GM23338 (cell line): Measurements from ENCODE around the gene RUNX1. TPM values are rescaled to one million over a fixed set of nuclear protein-coding genes. Genes with fewer than 3 reads are reported as not detected.
A peak's percentile ranks its signal among the peaks of the same experiment; 100 is the strongest.

Experiments
- ATAC-seq: fragments of 200-7000 bp; cut with Tn5 transposase; 3 replicates; pipeline ENCODE4 v1.9.1; 2020
- DNase-seq: peaks from one replicate; pipeline ENCODE4 v3.0.0-alpha.2; 2015; ENCODE audit warnings: low spot score
- H2AFZ ChIP-seq: fragments of 200-600 bp; sonication (generic); 2 replicates; pipeline ENCODE4 v1.8.0; 2016; ENCODE audit warnings: antibody characterized with exemption, mild to moderate bottlenecking, moderate library complexity
- H3F3A ChIP-seq: fragments of 200-600 bp; sonication (generic); replicated peaks from 2 replicates; pipeline ENCODE4 v1.8.0; 2017; ENCODE audit warnings: antibody characterized with exemption, mixed run types, low read depth
- H3K27ac ChIP-seq: fragments of 200-600 bp; sonication (generic); 2 replicates; pipeline ENCODE4 v1.6.1; 2016; ENCODE audit warnings: low read depth
- H3K27me3 ChIP-seq: fragments of 200-600 bp; sonication (generic); 2 replicates; pipeline ENCODE4 v1.8.0; 2016; ENCODE audit warnings: mild to moderate bottlenecking, mixed run types, moderate library complexity; ENCODE audit not compliant: insufficient read depth
- H3K36me3 ChIP-seq: fragments of 200-600 bp; sonication (generic); 2 replicates; pipeline ENCODE4 v1.8.0; 2016; ENCODE audit warnings: mild to moderate bottlenecking; ENCODE audit not compliant: insufficient read depth
- H3K4me1 ChIP-seq: fragments of 200-600 bp; sonication (generic); 2 replicates; pipeline ENCODE4 v1.8.0; 2016; ENCODE audit warnings: mild to moderate bottlenecking, moderate library complexity; ENCODE audit not compliant: insufficient read depth
- H3K4me2 ChIP-seq: fragments of 200-600 bp; sonication (generic); 2 replicates; pipeline ENCODE4 v1.7.1; 2017; ENCODE audit warnings: mixed run types
- H3K4me3 ChIP-seq: fragments of 200-600 bp; sonication (generic); 2 replicates; pipeline ENCODE4 v1.6.1; 2016; ENCODE audit warnings: mixed run types
- H3K79me2 ChIP-seq: fragments of 200-600 bp; sonication (generic); replicated peaks from 2 replicates; pipeline ENCODE4 v1.8.0; 2017; ENCODE audit warnings: mild to moderate bottlenecking; ENCODE audit not compliant: insufficient read depth
- H3K9me2 ChIP-seq: fragments of 200-600 bp; sonication (generic); 2 replicates; pipeline ENCODE4 v1.8.0; 2017; ENCODE audit not compliant: insufficient read depth
- H4K20me1 ChIP-seq: fragments of 200-600 bp; sonication (generic); replicated peaks from 2 replicates; pipeline ENCODE4 v1.8.0; 2017; ENCODE audit warnings: mild to moderate bottlenecking; ENCODE audit not compliant: insufficient read depth
- H3K27ac Mint-ChIP-seq: 2 replicates; pipeline ENCODE4 v1.8.0; 2020; ENCODE audit warnings: inconsistent platforms, mild to moderate bottlenecking, moderate library complexity, mixed read lengths
- H3K27me3 Mint-ChIP-seq: 3 replicates; pipeline ENCODE4 v1.8.0; 2022; ENCODE audit warnings: low read depth, mild to moderate bottlenecking, moderate library complexity, mixed read lengths, inconsistent platforms; ENCODE audit not compliant: insufficient read depth, poor library complexity
- H3K36me3 Mint-ChIP-seq: 3 replicates; pipeline ENCODE4 v1.8.0; 2021; ENCODE audit warnings: low read depth, mild to moderate bottlenecking, inconsistent platforms, moderate library complexity, mixed read lengths
- H3K4me1 Mint-ChIP-seq: 3 replicates; pipeline ENCODE4 v1.8.0; 2020; ENCODE audit warnings: mild to moderate bottlenecking, inconsistent platforms, mixed read lengths
- H3K4me3 Mint-ChIP-seq: 3 replicates; pipeline ENCODE4 v1.8.0; 2021; ENCODE audit warnings: moderate library complexity, mild to moderate bottlenecking, inconsistent platforms, mixed read lengths
- H3K9me3 Mint-ChIP-seq: 3 replicates; pipeline ENCODE4 v1.8.0; 2020; ENCODE audit warnings: moderate library complexity, mild to moderate bottlenecking, inconsistent platforms, mixed read lengths
- CREB1 ChIP-seq: fragments of 250-450 bp; sonication (Bioruptor Pico); IDR thresholded peaks from 2 replicates; pipeline ENCODE4 v1.5.0; 2020; ENCODE audit warnings: low read depth, mild to moderate bottlenecking, moderate library complexity
- CTCF ChIP-seq, 2 experiments: fragments of 200-600 bp in 1 of 2; sonication (generic) in 1 of 2; conservative IDR thresholded peaks; 2 replicates each; pipeline versions ENCODE4 v1.5.1 to v1.6.1; 2016 to 2017; ENCODE audit warnings: antibody characterized with exemption in 2 of 2, low read depth in 2 of 2, mild to moderate bottlenecking in 2 of 2, moderate library complexity in 1 of 2
- ETS1 ChIP-seq: IDR thresholded peaks from 2 replicates; pipeline ENCODE4 v1.6.1; 2016; ENCODE audit warnings: antibody characterized with exemption
- EZH2 ChIP-seq: fragments of 200-600 bp; sonication (generic); IDR thresholded peaks from one replicate; pipeline ENCODE4 v1.8.0; 2017; ENCODE audit warnings: antibody characterized with exemption, mild to moderate bottlenecking, low read depth; ENCODE audit not compliant: unreplicated experiment
- JUNB ChIP-seq: IDR thresholded peaks from one replicate; pipeline ENCODE4 v1.6.1; 2016; ENCODE audit warnings: antibody characterized with exemption; ENCODE audit not compliant: unreplicated experiment
- NANOG ChIP-seq: IDR thresholded peaks from 2 replicates; pipeline ENCODE4 v1.6.1; 2016; ENCODE audit warnings: antibody characterized with exemption, borderline replicate concordance
- POLR2AphosphoS5 ChIP-seq: IDR thresholded peaks from 2 replicates; pipeline ENCODE4 v1.6.1; 2016; ENCODE audit warnings: antibody characterized with exemption, low read depth
- REST ChIP-seq: IDR thresholded peaks from one replicate; pipeline ENCODE4 v1.6.1; 2018; ENCODE audit warnings: antibody characterized with exemption; ENCODE audit not compliant: unreplicated experiment
- STAT1 ChIP-seq: IDR thresholded peaks from one replicate; pipeline ENCODE4 v1.6.1; 2016; ENCODE audit warnings: antibody characterized with exemption; ENCODE audit not compliant: unreplicated experiment
- ZNF114 ChIP-seq: fragments of 250-450 bp; sonication (Bioruptor Pico); IDR thresholded peaks from 2 replicates; pipeline ENCODE4 v1.5.0; 2020; ENCODE audit warnings: mild to moderate bottlenecking, moderate library complexity
- ZNF331 ChIP-seq: fragments of 250-450 bp; sonication (Bioruptor Pico); IDR thresholded peaks from 2 replicates; pipeline ENCODE4 v1.5.0; 2020; ENCODE audit warnings: low read depth, mild to moderate bottlenecking, moderate library complexity
- ZNF462 ChIP-seq: fragments of 250-450 bp; sonication (Bioruptor Pico); IDR thresholded peaks from 2 replicates; pipeline ENCODE4 v1.5.0; 2020; ENCODE audit warnings: mild to moderate bottlenecking, moderate library complexity
- polyA plus RNA-seq: library from polyadenylated mRNA; unstranded; fragments of >200 nt; fragmentation: Nextera tagmentation; extraction: Ambion mirVana; gene quantifications from 2 replicates; pipeline ENCODE4 v1.2.1, GENCODE V29; 2016
- total RNA-seq: library from RNA; depleted of rRNA; stranded (reverse); fragments of >200 nt; shearing (Covaris generic); gene quantifications from 2 replicates; pipeline ENCODE4 v1.2.3, GENCODE V29; 2014

Gene RUNX1
- total and polyA plus RNA-seq, 2 experiments from 2014 or later = 0.29 to 1.1 TPM

- no peak overlapping the region for H3K4me2 ChIP-seq
- no peak overlapping the region for H3K4me3 Mint-ChIP-seq
Measured at GRCh38 chr21:34819357-34819999, 229.6 kb downstream of the RUNX1 start.

More at GRCh38 chr21:34819357-34819999, 229.6 kb downstream of the RUNX1 start:
- Histone ChIP-seq H3K79me2 (no peaks in the 10 kb centered on the region), H3K9me2 (0 out of 2 replicates have a peak, but pooled peaks cover 4% of the 10 kb centered on the region), H3K4me1 (peaks cover 17% of the 10 kb centered on the region; the same call in 1 of the 2 replicates), H3K27ac (no peak overlapping the region), H3F3A (no peaks in the 10 kb centered on the region), H3K4me3 (no peak overlapping the region), H3K27me3 (no peaks in the 10 kb centered on the region), H2AFZ (no peak overlapping the region), H3K36me3 (no peaks in the 10 kb centered on the region), H4K20me1 (no peaks in the 10 kb centered on the region)
- ATAC-seq (peak; percentile 21; the same call in 2 of the 3 replicates), DNase-seq (no peak)
- peaks cover 9% of the 10 kb centered on the region for H3K27me3 Mint-ChIP-seq
- no peak for TF ChIP-seq CREB1 (CRISPR knock-in tag)
- no peak for TF ChIP-seq JUNB
- TF ChIP-seq EZH2 = no peak
- no peak for TF ChIP-seq CTCF (conservative IDR thresholded peaks at IDR 0.05; ENCODE audit: low read depth in 2 of 2)
- no peak for TF ChIP-seq NANOG
- no peak for TF ChIP-seq ETS1
- no peak for TF ChIP-seq ZNF331 (CRISPR knock-in tag)
- TF ChIP-seq POLR2AphosphoS5 = no peak
- TF ChIP-seq ZNF114 (CRISPR knock-in tag) = no peak
- no peak for TF ChIP-seq STAT1
- TF ChIP-seq ZNF462 = no peak
- TF ChIP-seq REST = no peak
- H3K36me3 Mint-ChIP-seq = peaks cover 2% of the 10 kb centered on the region; the same call in 1 of the 3 replicates
- H3K27ac Mint-ChIP-seq = no peak overlapping the region
- peaks cover 28% of the 10 kb centered on the region for H3K4me1 Mint-ChIP-seq
- H3K9me3 Mint-ChIP-seq = peaks cover 2% of the 10 kb centered on the region; the same call in 1 of the 3 replicates
